CD14-positive monocyte (primary cell): ENCODE data around the gene SETD6. TPM values are rescaled to one million over a fixed set of nuclear protein-coding genes. Genes with fewer than 3 reads are reported as not detected.
"Not testable (repeated sequence)": the region's sequence is repeated elsewhere in the genome, so short reads cannot be mapped to it uniquely, and the experiment has no call there.

Source experiments
- DNase-seq, 3 donors: peaks; one replicate each; pipeline ENCODE4 v3.0.0-alpha.2; 2011 to 2022
- H2AFZ ChIP-seq: 2 replicates; pipeline ENCODE4 v1.6.0; 2012; ENCODE audit warnings: mild to moderate bottlenecking, low read depth, low read length, inconsistent platforms; ENCODE audit not compliant: insufficient read depth, poor library complexity, severe bottlenecking
- H3K27ac ChIP-seq, 2 donors: 1 replicate in 1 of 2; 2 replicates in 1 of 2; pipeline ENCODE4 v1.5.1; 2012 to 2013; ENCODE audit warnings: low read length in 2 of 2, control low read depth in 1 of 2, inconsistent platforms in 1 of 2, low read depth in 1 of 2, mild to moderate bottlenecking in 1 of 2
- H3K27me3 ChIP-seq, 2 donors: one replicate each; pipeline versions ENCODE4 v1.6.0 to v1.6.1; 2011 to 2013; ENCODE audit warnings: low read length in 2 of 2; ENCODE audit not compliant: control insufficient read depth in 2 of 2, insufficient read depth in 2 of 2
- H3K36me3 ChIP-seq, 2 donors: replicated peaks in 1 of 2; 1 replicate in 1 of 2; 2 replicates in 1 of 2; pipeline versions ENCODE4 v1.5.1 to v1.6.1; 2012 to 2013; ENCODE audit warnings: low read length in 2 of 2, control low read depth in 1 of 2, inconsistent platforms in 1 of 2, mild to moderate bottlenecking in 1 of 2; ENCODE audit not compliant: insufficient read depth in 2 of 2, control insufficient read depth in 1 of 2
- H3K4me1 ChIP-seq, 2 donors: 1 replicate in 1 of 2; 2 replicates in 1 of 2; pipeline versions ENCODE4 v1.5.1 to v1.6.1; 2012 to 2013; ENCODE audit warnings: low read length in 2 of 2, control low read depth in 1 of 2, inconsistent platforms in 1 of 2, mild to moderate bottlenecking in 1 of 2, moderate library complexity in 1 of 2; ENCODE audit not compliant: insufficient read depth in 2 of 2, control insufficient read depth in 1 of 2
- H3K4me2 ChIP-seq: replicated peaks from 2 replicates; pipeline ENCODE3; 2012; ENCODE audit warnings: low read length, moderate library complexity, mild to moderate bottlenecking; ENCODE audit not compliant: poor library complexity, severe bottlenecking; ENCODE audit errors: extremely low read depth
- H3K4me3 ChIP-seq, 3 experiments: fragments of 200-600 bp in 1 of 3; sonication (generic) in 1 of 3; replicated peaks in 1 of 3; 1 replicate in 2 of 3; 2 replicates in 1 of 3; pipeline ENCODE4 v1.5.1; 2011 to 2013; ENCODE audit warnings: low read length in 3 of 3, mild to moderate bottlenecking in 3 of 3, control low read depth in 2 of 3, low read depth in 2 of 3, inconsistent platforms in 1 of 3, moderate library complexity in 1 of 3
- H3K79me2 ChIP-seq: 2 replicates; pipeline ENCODE4 v1.6.0; 2012; ENCODE audit warnings: mild to moderate bottlenecking, control low read depth, inconsistent platforms, low read length, moderate library complexity; ENCODE audit not compliant: insufficient read depth
- H3K9ac ChIP-seq: 2 replicates; pipeline ENCODE4 v1.6.0; 2017; ENCODE audit warnings: low read length, mild to moderate bottlenecking; ENCODE audit not compliant: insufficient read depth, poor library complexity, severe bottlenecking
- H3K9me3 ChIP-seq, 2 donors: replicated peaks in 1 of 2; 1 replicate in 1 of 2; 2 replicates in 1 of 2; pipeline versions ENCODE4 v1.5.1 to v1.6.1; 2012 to 2013; ENCODE audit warnings: low read length in 2 of 2, control low read depth in 1 of 2; ENCODE audit not compliant: control insufficient read depth in 1 of 2, insufficient read depth in 1 of 2
- H4K20me1 ChIP-seq: 2 replicates; pipeline ENCODE4 v1.6.0; 2012; ENCODE audit warnings: mild to moderate bottlenecking, low read length, control low read depth, moderate library complexity; ENCODE audit not compliant: insufficient read depth
- H3K27ac Mint-ChIP-seq, 7 donors: one replicate each; pipeline ENCODE4 v1.8.0; 2020; ENCODE audit warnings: mild to moderate bottlenecking in 7 of 7, mixed read lengths in 7 of 7, moderate library complexity in 6 of 7, inconsistent platforms in 2 of 7
- H3K27me3 Mint-ChIP-seq, 3 donors: one replicate each; pipeline ENCODE4 v1.8.0; 2021 to 2022; ENCODE audit warnings: low read depth in 3 of 3, mild to moderate bottlenecking in 3 of 3, mixed read lengths in 3 of 3, moderate library complexity in 3 of 3, inconsistent platforms in 1 of 3
- H3K36me3 Mint-ChIP-seq, 2 donors: one replicate each; pipeline ENCODE4 v1.8.0; 2020; ENCODE audit warnings: mixed read lengths in 2 of 2, inconsistent platforms in 1 of 2, mild to moderate bottlenecking in 1 of 2
- H3K4me1 Mint-ChIP-seq: one replicate; pipeline ENCODE4 v1.8.0; 2020; ENCODE audit warnings: mild to moderate bottlenecking, mixed read lengths
- H3K4me3 Mint-ChIP-seq, 2 donors: one replicate each; pipeline ENCODE4 v1.8.0; 2020; ENCODE audit warnings: mild to moderate bottlenecking in 2 of 2, mixed read lengths in 2 of 2, moderate library complexity in 1 of 2
- H3K9me3 Mint-ChIP-seq, 7 donors: one replicate each; pipeline ENCODE4 v1.8.0; 2020 to 2022; ENCODE audit warnings: mixed read lengths in 7 of 7, mild to moderate bottlenecking in 6 of 7, moderate library complexity in 6 of 7, inconsistent platforms in 2 of 7
- WGBS: methylation state at CpG from one replicate; pipeline ENCODE4 v1.1.5; 2013; ENCODE audit warnings: missing lambda C conversion rate; ENCODE audit not compliant: insufficient coverage; 5-methylcytosine and 5-hydroxymethylcytosine counted together
- intact Hi-C, 2 donors: fragments of 100-400 bp; cut with micrococcal nuclease; formaldehyde crosslinking; loops; one replicate each; pipeline versions ENCODE4 v1.15.0 to v1.15.1; 2023
- polyA plus RNA-seq, 3 donors: library from polyadenylated mRNA; depleted of rRNA in 1 of 3; unstranded in 2 of 3; stranded (reverse) in 1 of 3; fragments of 300-500 nt in 2 of 3; fragments of >200 nt in 1 of 3; fragmentation: Illumina TruSeq in 2 of 3; gene quantifications; 1 replicate in 2 of 3; 2 replicates in 1 of 3; pipeline ENCODE4 v1.2.3, GENCODE V29; 2012 to 2021
- small RNA-seq: library from RNA; depleted of rRNA; stranded (forward); fragments of <200 nt; gene quantifications from one replicate; pipeline ENCODE3, GENCODE V24; 2012; ENCODE audit warnings: low read depth; ENCODE audit not compliant: insufficient read length
- TF ChIP-seq, protein P1 (sequence below): fragments of 200-600 bp; IDR thresholded peaks from one replicate; pipeline ENCODE4 v1.8.0; 2022; ENCODE audit warnings: antibody characterized with exemption, mild to moderate bottlenecking

Gene SETD6
- polyA plus RNA-seq, 3 donors, result 2.5 to 13.7 (median 3.4) TPM

- Histone ChIP-seq H3K4me1 (no peaks in the 10 kb centered on the region), H3K9ac (no peak overlapping the region), H3K4me3 (no peak overlapping the region), H3K27me3 (no peaks in the 10 kb centered on the region), H3K4me2 (no peak overlapping the region), H4K20me1 (peaks cover 77% of the 10 kb centered on the region), H3K79me2 (peaks cover 59% of the 10 kb centered on the region), H2AFZ (no peak overlapping the region), H3K27ac (no peak overlapping the region), H3K9me3 (no peaks in the 10 kb centered on the region), H3K36me3 (peaks cover 67 to 100% of the 10 kb centered on the region in 2 donors)
- intact Hi-C loops, result no loop called here
- no peaks in the 10 kb centered on the region for H3K4me1 Mint-ChIP-seq
- H3K36me3 Mint-ChIP-seq, result peaks cover 65 to 88% of the 10 kb centered on the region in 2 donors
- H3K4me3 Mint-ChIP-seq, result no peak overlapping the region
- TF ChIP-seq, protein P1, sequence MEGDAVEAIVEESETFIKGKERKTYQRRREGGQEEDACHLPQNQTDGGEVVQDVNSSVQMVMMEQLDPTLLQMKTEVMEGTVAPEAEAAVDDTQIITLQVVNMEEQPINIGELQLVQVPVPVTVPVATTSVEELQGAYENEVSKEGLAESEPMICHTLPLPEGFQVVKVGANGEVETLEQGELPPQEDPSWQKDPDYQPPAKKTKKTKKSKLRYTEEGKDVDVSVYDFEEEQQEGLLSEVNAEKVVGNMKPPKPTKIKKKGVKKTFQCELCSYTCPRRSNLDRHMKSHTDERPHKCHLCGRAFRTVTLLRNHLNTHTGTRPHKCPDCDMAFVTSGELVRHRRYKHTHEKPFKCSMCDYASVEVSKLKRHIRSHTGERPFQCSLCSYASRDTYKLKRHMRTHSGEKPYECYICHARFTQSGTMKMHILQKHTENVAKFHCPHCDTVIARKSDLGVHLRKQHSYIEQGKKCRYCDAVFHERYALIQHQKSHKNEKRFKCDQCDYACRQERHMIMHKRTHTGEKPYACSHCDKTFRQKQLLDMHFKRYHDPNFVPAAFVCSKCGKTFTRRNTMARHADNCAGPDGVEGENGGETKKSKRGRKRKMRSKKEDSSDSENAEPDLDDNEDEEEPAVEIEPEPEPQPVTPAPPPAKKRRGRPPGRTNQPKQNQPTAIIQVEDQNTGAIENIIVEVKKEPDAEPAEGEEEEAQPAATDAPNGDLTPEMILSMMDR, result no peak
- WGBS, result no CpG with 5 or more reads among the region's 4 CpGs
- no peak overlapping the region for H3K27ac Mint-ChIP-seq
- no peaks in the 10 kb centered on the region for H3K9me3 Mint-ChIP-seq
- no peaks in the 10 kb centered on the region for H3K27me3 Mint-ChIP-seq
- no peak for DNase-seq
Measured at GRCh38 chr16:58563775-58564174, 48.5 kb downstream of the SETD6 start.

- WGBS, result 98% methylated on average over 4 of the region's 4 CpGs
- H3K9ac ChIP-seq, H3K9me3 ChIP-seq, H3K9me3 Mint-ChIP-seq, H3K27me3 ChIP-seq, H3K4me1 Mint-ChIP-seq, H3K4me1 ChIP-seq, H3K4me3 ChIP-seq, H3K4me3 Mint-ChIP-seq, DNase-seq, intact Hi-C loops, H3K27me3 Mint-ChIP-seq, H3K27ac ChIP-seq, H3K4me2 ChIP-seq, H2AFZ ChIP-seq: not testable (repeated sequence)
- H4K20me1 ChIP-seq, result peaks cover 78% of the 10 kb centered on the region
- H3K36me3 ChIP-seq, result peaks cover 69 to 100% of the 10 kb centered on the region in 2 donors
- Mint-ChIP-seq H3K27ac (peak overlapping the region in 1 of 7 donors; percentile 10), H3K36me3 (peaks cover 69 to 89% of the 10 kb centered on the region in 2 donors)
- H3K79me2 ChIP-seq, result peaks cover 75% of the 10 kb centered on the region
Measured at GRCh38 chr16:58565697-58566096, 50.4 kb downstream of the SETD6 start.

Small RNA genes within 50 kb of the gene (small RNA-seq; reads per million reads assigned to genes)
- gene RNU6-103P (not detected), gene SNORA46 (451 reads per million, percentile 98 among the genes with 10 or more reads in this experiment), gene SNORA50A (not detected)

Other genes starting within 250 kb of the SETD6 start
- gene PRSS54, start 220.5 kb upstream of the SETD6 start, polyA plus RNA-seq, result not detected
- gene GINS3, start 123.0 kb upstream of the SETD6 start, polyA plus RNA-seq, result 1 to 10 TPM in 2 of 3 donors, under 1 TPM in 1; 0.79 to 1.8 (median 1.4) TPM
- not detected for gene NDRG4, start 15.4 kb upstream of the SETD6 start, polyA plus RNA-seq
- gene CNOT1, start 114.3 kb downstream of the SETD6 start, polyA plus RNA-seq, result 100 to 1,000 TPM in 1 of 3 donors, 10 to 100 TPM in 2; 50.8 to 182 (median 60.8) TPM
- 10 to 100 TPM in 1 of 3 donors, 1 to 10 TPM in 2; 5.1 to 23.4 (median 7.4) TPM for gene SLC38A7, start 169.3 kb downstream of the SETD6 start, polyA plus RNA-seq
- 10 to 100 TPM; 14.9 to 35.8 (median 30.1) TPM for gene GOT2, start 218.8 kb downstream of the SETD6 start, polyA plus RNA-seq